Left ventricle myocardium inferior (tissue), 1 donor: ENCODE results near the gene NFE2L2. TPM values are rescaled to one million over a fixed set of nuclear protein-coding genes. Genes with fewer than 3 reads are reported as not detected.
"Not testable (repeated sequence)": the region's sequence is repeated elsewhere in the genome, so short reads cannot be mapped to it uniquely, and the experiment has no call there.

ENCODE experiments used
- DNase-seq: peaks from one replicate; pipeline ENCODE4 v3.0.0-alpha.2; 2020
- H3K27ac ChIP-seq: fragments of 200-600 bp; replicated peaks from 2 replicates; pipeline ENCODE4 v1.8.0; 2021
- H3K27me3 ChIP-seq: fragments of 200-600 bp; 2 replicates; pipeline ENCODE4 v1.8.0; 2021; ENCODE audit warnings: low read depth
- H3K36me3 ChIP-seq: fragments of 200-600 bp; 2 replicates; pipeline ENCODE4 v1.8.0; 2021
- H3K4me1 ChIP-seq: fragments of 200-600 bp; 2 replicates; pipeline ENCODE4 v1.8.0; 2021
- H3K4me3 ChIP-seq: fragments of 200-600 bp; 2 replicates; pipeline ENCODE4 v1.8.0; 2021; ENCODE audit warnings: mild to moderate bottlenecking, moderate library complexity
- H3K9me3 ChIP-seq: fragments of 200-600 bp; replicated peaks from 2 replicates; pipeline ENCODE4 v1.8.0; 2021
- CTCF ChIP-seq: fragments of 200-600 bp; IDR thresholded peaks from 2 replicates; pipeline ENCODE4 v1.8.0; 2021; ENCODE audit warnings: antibody characterized with exemption, mild to moderate bottlenecking, borderline replicate concordance
- intact Hi-C: fragments of 100-400 bp; cut with micrococcal nuclease; formaldehyde crosslinking; loops from one replicate; pipeline ENCODE4 v1.11.0; 2022
- total RNA-seq: library from RNA; stranded (reverse); fragmentation: NEBNext Ultra II Directional; extraction: Animal tissue kit (Norgen Biotek cat#: 25700); gene quantifications from one replicate; pipeline ENCODE4 v1.2.1, GENCODE V29; 2021
- donor health status: DM: no; HTN: yes; CAD: no; lungs with severe emphysema.

The NFE2L2 gene
- total RNA-seq, 1 donor from 2014 or later: 50.7 TPM

- no peak for DNase-seq
- TF ChIP-seq CTCF: no peak
- Histone ChIP-seq H3K9me3 (no peaks in the 10 kb centered on the region), H3K36me3 (no peaks in the 10 kb centered on the region), H3K27me3 (no peaks in the 10 kb centered on the region), H3K4me1 (peaks cover 8% of the 10 kb centered on the region), H3K4me3 (no peak overlapping the region), H3K27ac (no peak overlapping the region)
- intact Hi-C loops: no loop called here
These were observed 7.6 kb upstream of the NFE2L2 start for GRCh38 chr2:177271981-177272666.

- no peak for DNase-seq
- H3K27me3 ChIP-seq: no peaks in the 10 kb centered on the region
- H3K36me3 ChIP-seq: no peaks in the 10 kb centered on the region
- no peaks in the 10 kb centered on the region for H3K9me3 ChIP-seq
- no peak for TF ChIP-seq CTCF
- H3K4me1 ChIP-seq: peaks cover 18% of the 10 kb centered on the region
- no peak overlapping the region for H3K27ac ChIP-seq
- H3K4me3 ChIP-seq: no peak overlapping the region
- intact Hi-C loops: no loop called here
These were observed 6.0 kb upstream of the NFE2L2 start for GRCh38 chr2:177270531-177270930.

- H3K27me3 ChIP-seq: no peaks in the 10 kb centered on the region
- intact Hi-C loops: loop anchor here (5.0 to 10.0 kb wide), 2 partner anchors 63 to 104 kb away; no protein-coding TSS in a partner anchor
These were observed 4.4 kb upstream of the NFE2L2 start for GRCh38 chr2:177268901-177269300.

GRCh38 chr2:177268187-177268871, 3.8 kb upstream of the NFE2L2 start:
- H3K27me3 ChIP-seq: no peaks in the 10 kb centered on the region
- no peak for TF ChIP-seq CTCF
- no peak for DNase-seq
- no peak overlapping the region for H3K4me3 ChIP-seq
- H3K9me3 ChIP-seq: no peaks in the 10 kb centered on the region
- no peak overlapping the region for H3K27ac ChIP-seq
- H3K4me1 ChIP-seq: peaks cover 31% of the 10 kb centered on the region
- intact Hi-C loops: loop anchor here (5.0 to 10.0 kb wide), 2 partner anchors 64 to 104 kb away; no protein-coding TSS in a partner anchor
- no peaks in the 10 kb centered on the region for H3K36me3 ChIP-seq

More at GRCh38 chr2:177268901-177269300, 4.4 kb upstream of the NFE2L2 start:
- no peak overlapping the region for H3K4me3 ChIP-seq
- no peak for DNase-seq
- no peak overlapping the region for H3K27ac ChIP-seq
- H3K9me3 ChIP-seq: no peaks in the 10 kb centered on the region
- no peak for TF ChIP-seq CTCF
- H3K4me1 ChIP-seq: peaks cover 27% of the 10 kb centered on the region
- H3K36me3 ChIP-seq: no peaks in the 10 kb centered on the region

- intact Hi-C loops: loop anchor here (5.0 to 10.0 kb wide), 2 partner anchors 65 to 102 kb away; no protein-coding TSS in a partner anchor
- not testable (repeated sequence) for H3K27me3 ChIP-seq, H3K36me3 ChIP-seq, DNase-seq, H3K4me3 ChIP-seq, H3K9me3 ChIP-seq
- Histone ChIP-seq H3K27ac (peak overlapping the region; percentile 100), H3K4me1 (peaks cover 43% of the 10 kb centered on the region)
These were observed 2.4 kb upstream of the NFE2L2 start for GRCh38 chr2:177266955-177267354.
